Choroid plexus epithelial cell (primary cell): ENCODE measurements around the gene DGKD.

Experiments used
- DNase-seq: peaks from one replicate; pipeline ENCODE4 v3.0.0-alpha.2; 2010; ENCODE audit warnings: low read depth
- H3K4me3 ChIP-seq: 2 replicates; pipeline ENCODE4 v1.5.1; 2011; ENCODE audit warnings: low read depth, mild to moderate bottlenecking, control low read depth, low read length, moderate library complexity
- TF ChIP-seq, protein P1 (sequence below): conservative IDR thresholded peaks from 2 replicates; pipeline ENCODE4 v1.5.1; 2011; ENCODE audit warnings: low read depth, mild to moderate bottlenecking, control low read depth, inconsistent platforms, low read length, moderate library complexity

The DGKD gene

DNA sequence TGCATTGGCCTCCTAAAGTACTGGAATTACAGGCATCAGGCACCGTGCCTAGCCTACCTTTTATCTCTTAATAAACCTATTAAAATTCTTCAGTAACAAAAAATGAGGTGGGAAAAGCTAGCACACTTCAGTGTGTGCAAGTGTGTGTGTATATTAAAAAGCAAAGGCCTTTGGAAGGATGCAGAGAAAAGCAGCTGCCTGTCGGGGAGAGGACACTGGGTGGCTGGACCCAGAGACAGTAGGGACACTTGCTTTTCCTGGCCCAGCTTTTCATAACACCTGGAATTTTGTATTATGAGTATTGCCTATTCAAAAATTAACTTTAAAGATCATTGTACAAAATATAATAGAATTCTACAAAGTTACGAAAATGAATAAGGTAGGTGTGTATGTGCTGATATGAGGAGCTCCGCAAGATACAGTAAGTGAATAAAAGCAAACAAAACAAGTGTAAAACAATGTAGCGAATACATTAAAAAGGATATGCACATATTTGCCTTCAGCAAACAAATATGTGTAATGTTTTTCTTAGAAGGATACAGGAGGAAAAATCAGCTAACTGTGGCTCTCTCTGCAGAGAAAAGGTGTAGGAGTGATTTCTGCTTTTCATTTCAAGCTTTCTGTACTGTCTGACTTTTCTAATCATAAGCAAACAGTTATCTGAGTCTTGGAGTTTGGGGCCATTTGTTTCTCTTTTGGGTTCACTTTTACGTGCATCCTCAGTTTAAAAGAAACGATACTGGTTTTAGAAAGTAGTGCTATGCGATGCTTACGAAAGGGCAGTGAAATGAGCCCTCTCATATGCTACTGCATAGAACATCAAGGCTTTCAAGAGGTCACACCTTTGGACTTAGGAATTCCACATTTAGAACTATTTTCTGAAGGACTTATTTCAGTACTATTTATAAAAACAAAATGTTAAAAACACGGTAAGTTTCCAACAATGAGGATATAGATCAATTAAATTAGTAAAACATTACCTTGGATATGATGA lies 141.5 kb downstream of the DGKD start:
- no peak for DNase-seq
- TF ChIP-seq, protein P1, sequence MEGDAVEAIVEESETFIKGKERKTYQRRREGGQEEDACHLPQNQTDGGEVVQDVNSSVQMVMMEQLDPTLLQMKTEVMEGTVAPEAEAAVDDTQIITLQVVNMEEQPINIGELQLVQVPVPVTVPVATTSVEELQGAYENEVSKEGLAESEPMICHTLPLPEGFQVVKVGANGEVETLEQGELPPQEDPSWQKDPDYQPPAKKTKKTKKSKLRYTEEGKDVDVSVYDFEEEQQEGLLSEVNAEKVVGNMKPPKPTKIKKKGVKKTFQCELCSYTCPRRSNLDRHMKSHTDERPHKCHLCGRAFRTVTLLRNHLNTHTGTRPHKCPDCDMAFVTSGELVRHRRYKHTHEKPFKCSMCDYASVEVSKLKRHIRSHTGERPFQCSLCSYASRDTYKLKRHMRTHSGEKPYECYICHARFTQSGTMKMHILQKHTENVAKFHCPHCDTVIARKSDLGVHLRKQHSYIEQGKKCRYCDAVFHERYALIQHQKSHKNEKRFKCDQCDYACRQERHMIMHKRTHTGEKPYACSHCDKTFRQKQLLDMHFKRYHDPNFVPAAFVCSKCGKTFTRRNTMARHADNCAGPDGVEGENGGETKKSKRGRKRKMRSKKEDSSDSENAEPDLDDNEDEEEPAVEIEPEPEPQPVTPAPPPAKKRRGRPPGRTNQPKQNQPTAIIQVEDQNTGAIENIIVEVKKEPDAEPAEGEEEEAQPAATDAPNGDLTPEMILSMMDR = no peak
- no peak overlapping the region for H3K4me3 ChIP-seq

DNA sequence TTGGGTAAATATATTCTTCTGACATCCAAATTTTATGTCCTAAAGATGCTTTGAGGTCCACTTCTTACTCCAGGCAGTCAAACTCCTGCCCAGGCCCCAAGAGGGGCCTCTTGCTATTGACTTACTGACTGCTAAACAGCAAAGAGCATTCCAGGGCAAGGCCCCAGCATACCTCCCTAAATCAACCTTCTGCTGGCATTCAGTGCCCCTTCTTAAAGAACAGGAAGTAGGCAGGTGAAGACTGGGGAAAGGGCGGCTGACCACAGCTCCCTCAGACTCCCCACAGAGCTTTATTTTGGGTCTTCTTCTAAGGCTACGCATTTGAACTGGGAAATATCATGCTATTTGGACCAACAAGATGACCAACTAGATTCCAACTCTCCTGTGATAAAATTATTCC lies 143.4 kb downstream of the DGKD start:
- DNase-seq = no peak
- H3K4me3 ChIP-seq = no peak overlapping the region
- TF ChIP-seq, protein P1 = no peak

DNA sequence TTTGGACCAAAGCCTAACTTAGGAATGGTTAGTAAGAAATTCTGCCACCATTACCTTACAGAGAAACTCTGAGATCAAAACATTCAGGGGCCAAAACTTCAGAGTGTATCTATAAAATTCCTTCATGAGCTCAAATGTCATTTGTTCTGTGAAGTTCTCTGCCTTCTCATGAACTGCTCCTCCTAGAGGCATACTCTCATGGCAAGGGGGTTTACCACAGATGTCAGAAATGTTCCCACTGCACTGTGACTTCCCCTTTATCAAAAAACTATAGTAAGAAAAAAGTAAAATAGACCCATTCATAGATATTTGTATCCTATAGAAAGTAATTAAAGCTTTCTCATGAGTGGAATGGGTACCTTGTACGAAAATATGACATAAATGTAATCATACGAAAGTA lies 143.8 kb downstream of the DGKD start:
- no peak overlapping the region for H3K4me3 ChIP-seq
- DNase-seq = no peak
- TF ChIP-seq, protein P1 = no peak

DNA sequence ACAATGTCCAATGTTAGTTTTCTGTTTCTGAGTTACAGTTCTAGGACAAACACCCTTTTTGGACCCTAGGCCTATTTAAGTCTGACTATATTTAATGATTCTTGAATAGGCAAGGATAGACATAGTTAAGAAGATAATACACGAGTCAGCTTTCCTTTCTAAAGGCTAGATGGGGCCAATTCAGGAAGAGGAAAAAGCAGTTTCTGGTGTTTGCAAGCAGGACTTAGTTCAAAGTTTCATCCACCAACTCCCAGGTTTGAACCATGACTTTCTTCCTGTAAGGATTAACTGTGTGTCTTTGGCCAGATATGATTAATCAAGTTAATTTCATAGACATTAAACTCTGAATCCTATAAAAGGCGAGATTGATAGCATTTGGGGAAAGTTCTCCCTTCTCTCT lies 145.6 kb downstream of the DGKD start:
- H3K4me3 ChIP-seq = no peak overlapping the region
- TF ChIP-seq, protein P1 = no peak
- DNase-seq = no peak

DNA sequence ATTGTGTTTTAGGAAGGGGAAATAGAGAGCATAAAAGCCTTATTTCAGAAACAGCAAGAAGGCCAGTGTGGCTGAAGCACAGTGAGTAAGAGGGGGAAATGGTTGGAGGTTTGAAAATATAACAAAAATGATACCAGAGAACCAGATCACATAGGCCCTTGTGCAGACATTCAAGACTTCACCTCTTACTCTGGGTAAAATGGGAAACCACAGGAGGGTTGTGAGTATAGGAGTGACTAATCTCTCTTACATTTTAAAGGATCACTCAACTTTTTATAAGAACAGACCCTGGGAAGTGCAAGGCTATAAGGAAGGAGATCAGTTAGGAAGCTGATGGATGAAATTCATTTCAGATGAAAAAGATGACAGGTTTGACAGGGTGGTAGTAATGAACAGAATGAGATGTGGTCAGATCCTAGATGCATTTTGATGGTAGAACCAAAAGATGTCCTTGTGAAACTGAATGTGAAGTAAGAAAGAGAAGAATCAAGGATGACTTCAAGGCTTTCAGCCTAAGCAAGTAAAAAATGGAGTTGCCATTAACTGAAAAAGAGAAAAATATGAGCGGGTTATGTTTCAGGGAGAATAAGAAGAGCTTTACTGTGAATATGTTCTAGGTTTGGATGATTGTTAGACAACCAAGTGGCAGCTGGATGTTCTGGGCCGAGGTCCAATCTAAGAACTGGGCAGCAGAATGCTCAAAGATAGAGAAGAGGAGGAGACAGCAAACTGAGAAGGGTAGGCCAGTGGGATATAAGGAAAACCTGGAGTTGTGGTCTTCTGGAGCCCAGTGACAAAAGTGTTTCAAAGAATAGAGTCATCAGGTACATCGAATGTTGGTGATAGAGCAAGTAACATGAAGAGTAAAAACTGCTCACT lies 147.1 kb downstream of the DGKD start:
- peak; percentile 73 for DNase-seq
- H3K4me3 ChIP-seq = no peak overlapping the region
- TF ChIP-seq, protein P1 = no peak

DNA sequence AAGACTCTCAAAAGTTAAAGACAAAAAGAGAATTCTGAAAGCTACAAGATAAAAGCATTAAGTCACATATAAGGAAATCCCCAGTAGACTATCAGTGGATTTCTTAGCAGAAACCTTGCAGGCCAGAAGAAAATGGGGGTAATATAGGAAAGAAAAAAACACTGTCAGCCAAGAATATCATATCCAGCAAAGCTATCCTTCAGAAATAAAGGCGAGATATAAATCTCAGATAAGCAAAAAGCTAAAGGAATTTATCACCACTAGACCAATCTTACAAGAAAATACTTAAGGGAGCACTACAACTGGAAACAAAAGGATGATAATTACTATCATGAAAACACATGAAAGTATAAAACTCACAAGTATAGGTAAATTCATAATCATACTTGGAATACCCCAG lies 149.2 kb downstream of the DGKD start:
- DNase-seq = no peak
- H3K4me3 ChIP-seq = no peak overlapping the region
- TF ChIP-seq, protein P1 = no peak
